Activated T-helper 9 cell treated with anti-CD3 and anti-CD28 coated beads, Interleukin-2, amount 50 U/mL, for 16 hours (primary cell): Measurements from ENCODE around the gene BBX.
"Not testable (repeated sequence)": the region's sequence is repeated elsewhere in the genome, so short reads cannot be mapped to it uniquely, and the experiment has no call there.

Experiments
- DNase-seq: peaks from one replicate; pipeline ENCODE4 v3.0.0-alpha.2; 2020; ENCODE audit warnings: low read depth

Gene BBX

DNA sequence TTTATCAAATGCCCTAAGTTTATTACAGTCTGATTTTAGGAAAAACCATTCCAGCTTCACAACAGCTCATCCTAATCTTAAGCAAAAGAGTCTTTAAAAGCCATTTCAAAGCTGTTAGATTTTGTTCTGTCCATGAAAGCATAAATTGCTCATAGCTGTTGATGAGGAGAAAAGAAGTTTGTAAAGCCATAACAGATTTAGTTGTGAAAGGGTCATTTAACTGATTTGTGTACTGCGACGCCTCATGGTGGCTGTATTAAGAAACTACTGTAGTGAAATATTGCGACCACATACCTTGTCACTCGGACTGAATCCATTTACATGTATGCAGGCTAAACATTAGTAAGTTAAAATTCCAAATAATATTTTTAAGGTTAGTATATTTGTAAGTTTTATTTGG lies 20.9 kb downstream of the BBX start:
- DNase-seq, result no peak

DNA sequence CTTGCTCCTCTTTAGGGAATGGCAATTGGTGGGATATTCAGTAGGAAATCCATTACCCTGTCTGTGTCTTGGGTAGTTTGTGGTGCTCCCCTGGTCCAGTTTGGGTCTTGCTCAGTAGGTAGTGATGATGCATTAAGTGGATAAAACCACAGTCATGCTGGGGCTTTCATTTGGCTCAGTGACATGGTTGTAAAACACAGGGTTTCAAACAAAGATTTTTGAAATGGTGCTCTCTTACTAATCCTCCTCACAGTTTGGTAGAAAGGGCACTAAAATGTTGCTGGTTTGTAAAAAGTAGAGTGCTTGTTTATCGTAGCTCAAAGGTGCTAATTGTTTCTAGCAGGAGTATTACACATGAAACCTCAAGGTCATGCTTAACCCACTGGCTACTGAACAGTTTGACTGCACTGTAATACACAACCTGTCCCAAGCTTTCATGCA lies 22.9 kb downstream of the BBX start:
- no peak for DNase-seq

DNA sequence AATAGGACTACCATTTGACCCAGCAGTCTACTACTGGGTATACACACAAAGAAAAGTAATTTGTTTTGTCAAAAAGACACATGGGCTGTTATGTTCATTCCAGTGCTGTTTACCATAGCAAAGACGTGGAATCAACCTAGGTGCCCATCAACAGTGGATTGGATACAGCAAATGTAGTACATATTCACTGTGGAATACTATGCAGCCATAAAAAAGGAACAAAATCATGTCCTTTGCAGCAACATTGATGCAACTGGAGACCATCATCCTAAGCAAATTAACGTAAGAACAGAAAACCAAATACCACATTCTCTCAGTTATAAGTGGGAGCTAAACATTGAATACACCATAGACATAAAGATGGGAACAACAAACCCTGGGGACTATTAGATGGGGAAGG lies 25.8 kb downstream of the BBX start:
- no peak for DNase-seq

DNA sequence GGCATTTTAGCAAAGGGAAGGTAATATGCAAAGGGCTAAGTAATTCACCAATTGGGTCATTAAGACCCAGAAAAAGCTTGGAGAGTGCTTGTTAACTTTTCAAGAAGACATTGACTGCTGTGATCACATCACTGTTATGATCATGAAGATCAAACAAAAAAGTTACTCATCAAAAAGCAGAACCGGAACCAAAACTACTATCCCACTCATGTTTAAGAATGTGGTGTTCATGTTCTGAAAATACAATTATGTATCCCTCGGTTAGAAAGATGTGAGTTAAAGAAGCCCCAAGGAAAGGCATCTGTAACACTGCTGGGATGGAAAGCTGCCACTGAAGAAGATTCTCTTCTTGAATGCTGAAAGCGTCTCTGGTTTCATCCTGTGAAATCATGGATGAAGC lies 32.6 kb downstream of the BBX start:
- no peak for DNase-seq

DNA sequence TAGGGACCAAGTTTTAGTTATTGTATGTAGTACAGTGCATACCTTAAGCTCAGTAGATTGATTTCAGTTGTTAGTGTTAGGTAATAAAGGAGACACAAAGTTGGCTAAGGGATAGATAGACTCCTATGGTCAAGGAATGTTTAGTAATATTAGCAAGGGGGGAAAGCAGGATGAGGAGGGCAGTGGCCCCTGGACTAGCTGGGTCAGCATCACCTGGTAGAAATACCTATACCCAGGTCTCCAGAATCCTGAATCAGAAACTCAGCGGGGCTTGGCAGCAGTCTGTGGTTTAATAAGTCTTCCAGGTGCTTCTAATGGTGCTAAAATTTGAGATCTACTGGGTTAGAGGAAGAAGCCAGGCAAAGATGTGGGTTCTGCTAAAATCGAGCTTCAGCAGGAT lies 35.0 kb downstream of the BBX start:
- no peak for DNase-seq

DNA sequence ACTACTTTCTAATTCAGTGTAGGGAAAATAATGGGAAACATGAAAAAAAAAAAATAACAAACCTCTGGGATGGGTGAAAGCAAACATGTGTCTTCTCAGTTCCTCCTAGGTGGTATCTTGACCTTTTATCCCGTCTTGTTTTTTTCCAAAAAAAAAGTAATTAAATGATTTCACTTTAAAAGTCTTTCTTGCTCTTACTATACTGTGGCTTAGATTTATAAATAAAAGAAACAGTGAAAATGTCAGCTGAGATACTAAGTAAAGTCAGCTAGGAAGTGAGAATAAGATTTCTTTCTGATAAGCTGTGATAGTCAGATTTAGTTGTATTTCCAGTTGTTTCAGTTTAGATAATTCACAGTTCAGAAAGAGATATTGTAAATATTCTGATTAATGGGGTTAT lies 37.4 kb downstream of the BBX start:
- DNase-seq, result no peak

DNA sequence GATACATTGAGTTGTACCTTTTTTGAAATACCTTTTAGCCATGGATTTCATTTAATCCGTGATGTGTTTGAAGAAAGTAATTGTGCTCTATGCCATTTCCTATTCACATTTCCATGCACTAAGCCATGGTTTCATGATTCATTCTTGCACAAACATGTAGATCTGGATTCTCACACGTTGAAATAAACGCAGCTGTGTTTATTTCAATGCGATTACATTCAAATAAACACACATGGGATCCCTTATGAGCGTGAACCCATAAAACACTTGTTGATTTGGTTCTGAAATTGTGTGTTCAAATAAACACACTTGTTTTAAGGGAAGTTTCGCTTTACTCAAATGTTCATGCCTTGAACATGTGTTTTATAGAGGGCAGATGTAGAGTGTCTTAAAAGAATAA lies 39.2 kb downstream of the BBX start:
- no peak for DNase-seq

DNA sequence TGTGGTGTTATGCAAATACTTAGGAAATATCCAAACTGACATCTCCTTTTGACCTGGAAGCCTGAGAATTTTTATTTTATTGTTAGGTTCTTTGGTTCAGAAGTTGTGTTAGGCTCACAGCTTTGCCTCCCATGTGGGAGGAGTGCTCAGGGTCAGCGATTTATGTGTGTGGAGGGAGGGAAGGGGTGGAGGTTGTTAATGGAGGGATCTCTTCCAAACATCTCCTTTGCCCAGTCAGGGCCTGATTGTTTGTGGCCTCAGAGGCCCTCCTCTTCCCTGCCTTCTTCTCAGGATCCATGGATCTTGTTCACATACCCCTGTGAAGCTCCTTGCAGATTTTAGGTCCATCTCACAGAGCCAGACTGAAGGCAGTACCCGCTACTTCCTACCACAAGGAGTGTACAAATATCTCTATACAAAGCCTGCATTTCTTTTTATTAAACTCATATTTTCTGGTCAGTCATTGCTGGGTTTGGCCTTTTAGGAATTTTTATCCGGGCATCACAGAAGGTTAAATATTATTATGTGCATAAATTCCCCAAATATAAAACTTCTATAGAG lies 40.3 kb downstream of the BBX start:
- DNase-seq, result no peak

DNA sequence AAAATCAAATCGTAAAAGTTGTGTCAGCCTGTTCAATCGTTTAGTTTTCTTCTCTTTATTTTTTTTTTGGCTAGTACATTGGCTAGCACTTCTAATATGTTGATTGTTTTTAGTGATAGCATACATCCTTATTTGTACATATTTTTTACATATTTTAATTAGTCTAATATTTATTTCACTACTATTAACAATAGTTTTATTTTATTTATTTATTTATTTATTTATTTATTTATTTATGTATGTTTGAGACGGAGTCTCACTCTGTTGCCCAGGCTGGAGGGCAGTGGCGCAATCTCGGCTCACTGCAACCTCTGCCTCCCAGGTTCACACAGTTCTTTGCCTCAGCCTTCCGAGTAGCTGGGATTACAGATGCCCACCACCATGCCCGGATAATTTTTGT lies 42.5 kb downstream of the BBX start:
- DNase-seq, result not testable (repeated sequence)

DNA sequence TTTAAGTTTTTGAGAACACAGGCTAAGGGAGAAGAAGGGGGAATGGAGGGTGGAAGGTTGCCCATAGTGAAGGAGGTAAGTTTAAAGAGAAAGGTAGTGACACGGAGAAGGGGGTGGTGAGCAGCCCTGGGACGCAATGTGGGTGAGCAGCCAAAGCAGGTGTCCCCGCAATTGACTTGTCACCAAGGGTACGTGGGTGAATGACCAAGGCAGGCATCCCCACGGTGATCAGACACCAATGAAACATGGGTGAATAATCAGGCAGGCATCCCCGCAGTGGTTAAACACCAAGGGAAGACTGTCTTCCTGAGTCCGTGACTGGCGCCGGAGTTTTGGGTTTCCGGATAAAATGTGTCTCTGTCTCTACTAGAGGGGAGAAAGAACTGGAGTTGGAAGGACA lies 48.3 kb downstream of the BBX start:
- DNase-seq, result not testable (repeated sequence)

DNA sequence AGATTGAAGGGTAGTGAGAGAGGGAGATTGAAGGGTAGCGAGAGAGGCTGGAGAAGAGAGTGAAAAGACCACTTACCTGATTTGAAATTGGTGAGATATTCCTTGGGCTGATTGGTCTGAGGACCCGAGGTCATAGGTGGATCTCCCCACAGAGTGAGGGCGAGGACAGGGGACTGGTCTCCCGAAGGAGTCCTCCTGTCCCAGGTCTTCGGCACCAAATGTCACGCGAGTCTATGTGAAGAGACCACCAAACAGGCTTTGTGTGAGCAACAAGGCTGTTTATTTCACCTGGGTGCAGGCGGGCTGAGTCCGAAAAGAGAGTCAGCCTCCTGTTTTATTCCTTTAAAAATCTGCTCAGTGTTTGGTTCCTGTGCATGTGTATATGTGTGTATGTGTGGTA lies 48.7 kb downstream of the BBX start:
- not testable (repeated sequence) for DNase-seq

DNA sequence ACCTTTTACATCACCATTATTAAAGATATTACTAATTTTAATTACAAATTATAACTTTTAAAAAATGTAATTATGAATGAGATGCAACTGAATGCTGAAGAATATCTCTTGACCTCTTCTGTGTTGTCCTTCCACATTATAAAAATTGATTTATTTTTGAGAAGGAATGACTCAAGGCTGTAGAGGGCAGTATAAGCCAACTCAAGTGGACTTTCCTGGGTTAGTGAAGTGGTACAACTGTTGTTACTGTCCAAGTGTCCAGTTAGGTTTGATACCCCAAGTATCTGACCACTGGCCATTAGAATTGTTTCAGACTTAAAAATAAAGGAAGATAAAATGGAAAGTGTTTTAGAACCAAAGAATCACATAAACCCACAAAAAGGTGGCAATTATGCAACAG lies 51.9 kb downstream of the BBX start:
- DNase-seq, result no peak

DNA sequence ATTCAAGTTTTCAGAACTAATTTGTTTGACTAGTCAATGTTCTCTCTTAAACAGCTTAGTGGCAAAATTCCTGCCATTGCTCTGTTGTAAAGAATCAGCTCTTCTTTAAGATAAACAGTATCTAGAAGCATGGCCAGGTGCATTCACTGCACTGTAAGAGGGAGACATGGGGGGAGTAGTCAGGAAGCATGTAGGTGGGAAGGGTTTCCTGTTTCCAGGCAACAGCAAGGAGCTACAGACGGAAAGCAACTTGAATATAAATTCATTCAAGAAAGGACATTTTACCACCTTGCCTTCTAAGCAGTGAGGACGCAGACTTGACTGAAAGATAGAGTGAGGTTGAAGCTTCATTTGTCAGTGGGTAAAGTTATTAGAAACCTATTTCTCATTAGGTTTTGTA lies 55.3 kb downstream of the BBX start:
- no peak for DNase-seq

DNA sequence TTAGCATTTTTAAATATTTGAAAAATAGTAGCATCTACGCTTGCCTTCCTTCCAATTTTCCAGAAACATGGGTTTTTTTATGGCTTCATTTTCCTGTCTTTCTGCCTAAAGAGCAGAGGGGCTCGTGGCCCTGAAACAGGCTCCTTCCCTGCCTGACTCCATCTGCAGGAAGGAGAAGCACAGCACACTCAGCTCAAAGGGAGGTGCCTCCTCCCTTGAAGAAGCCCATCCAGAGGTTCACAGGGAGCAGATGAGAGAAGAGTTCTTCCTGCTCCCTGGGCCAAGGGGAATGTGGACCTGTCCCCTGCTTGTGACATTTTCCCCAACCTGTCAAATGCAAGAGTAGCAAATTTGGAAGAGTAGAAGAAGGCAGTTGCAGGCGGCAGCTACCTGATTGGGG lies 55.8 kb downstream of the BBX start:
- DNase-seq, result no peak

DNA sequence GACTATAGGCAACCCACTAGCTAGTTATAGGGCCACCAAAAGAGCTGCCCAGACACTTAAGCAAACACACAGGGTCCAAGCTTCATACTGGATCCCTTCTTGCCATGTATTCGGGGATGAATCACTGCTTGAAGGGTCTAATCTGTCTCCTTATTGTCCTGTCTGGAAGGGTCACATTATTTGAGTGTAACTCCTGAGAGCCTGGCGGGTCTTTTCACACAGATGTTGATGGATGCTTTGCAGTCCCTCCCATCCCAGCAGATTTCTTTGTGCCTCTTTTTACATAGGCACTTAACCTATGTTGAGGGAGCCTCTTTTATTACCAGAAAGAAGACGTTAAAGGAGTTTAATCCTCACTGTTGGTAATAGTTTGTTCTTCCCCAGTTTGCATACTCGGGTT lies 56.6 kb downstream of the BBX start:
- DNase-seq, result no peak

DNA sequence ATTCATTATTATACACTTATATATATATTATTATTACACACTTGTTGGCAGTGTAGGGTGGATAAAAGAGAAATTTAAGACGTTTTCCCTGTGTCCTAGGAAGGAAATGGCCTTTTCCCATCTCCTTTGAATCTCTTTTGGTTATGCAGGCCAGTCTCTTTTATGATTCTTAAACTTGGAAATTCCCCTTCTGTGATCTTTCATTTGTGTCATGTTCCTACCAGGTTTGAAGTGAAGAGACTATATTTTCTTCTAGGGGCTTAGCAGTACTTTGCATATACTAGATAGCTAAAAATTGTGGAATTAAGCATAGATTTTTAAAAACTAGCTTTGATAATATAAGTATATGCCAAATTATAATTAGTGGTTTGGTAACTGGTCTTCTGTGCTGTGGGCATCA lies 58.5 kb downstream of the BBX start:
- no peak for DNase-seq

DNA sequence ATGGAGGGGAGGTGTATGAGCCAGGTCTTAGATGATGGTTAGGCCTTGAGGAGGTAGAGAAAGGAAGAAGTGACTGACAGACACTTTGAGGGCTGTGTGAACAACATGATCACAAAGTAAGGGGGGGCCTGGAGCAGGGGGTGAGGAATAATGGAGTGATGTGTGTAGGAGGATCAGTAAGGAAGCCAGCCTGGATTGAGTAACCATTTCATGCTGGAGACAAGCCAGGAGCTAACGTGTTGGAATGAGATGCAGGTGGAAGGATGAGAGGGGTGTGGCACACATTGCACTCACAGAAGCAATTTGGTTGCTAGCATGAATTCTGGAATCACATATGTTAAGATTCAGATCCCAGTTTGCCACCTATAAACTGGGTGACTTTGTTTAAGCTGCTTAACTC lies 65.5 kb downstream of the BBX start:
- no peak for DNase-seq

DNA sequence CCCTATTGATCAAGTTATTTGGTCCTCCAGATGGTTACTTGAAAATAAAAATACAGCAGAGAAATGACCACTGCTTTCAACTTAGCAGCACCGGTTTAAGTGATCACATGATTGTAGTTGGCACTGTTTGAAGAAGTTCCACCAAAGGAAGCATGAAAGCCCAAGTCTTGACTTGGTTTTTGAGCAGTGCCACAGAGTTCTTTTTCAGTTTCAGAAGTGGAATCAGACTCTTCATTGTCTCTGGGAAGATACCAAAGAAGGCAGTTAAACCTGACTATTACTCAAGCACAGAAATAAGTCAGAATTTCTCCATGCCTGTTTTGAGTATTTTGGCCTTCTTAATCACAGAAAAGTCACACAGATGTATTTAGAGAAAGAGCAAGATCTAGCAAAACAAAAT lies 66.7 kb downstream of the BBX start:
- no peak for DNase-seq

DNA sequence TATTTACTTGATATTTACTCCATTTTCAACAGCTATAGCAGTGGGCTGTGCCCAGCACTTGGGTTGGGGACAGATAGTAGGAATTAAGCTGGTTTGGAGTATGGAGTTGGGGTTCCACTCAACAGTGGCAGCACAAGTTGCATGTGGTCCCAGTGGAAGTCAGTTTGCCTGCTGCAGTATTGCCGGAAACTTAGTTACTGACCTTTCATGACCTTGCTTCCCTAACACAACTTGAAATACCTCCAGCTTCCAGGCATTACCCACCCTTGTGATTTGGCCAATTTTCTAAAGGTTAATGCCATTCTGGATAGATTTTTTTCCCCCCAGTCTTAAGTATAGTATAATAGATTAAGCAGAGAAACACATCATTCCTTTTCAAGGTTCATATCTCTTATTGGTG lies 68.0 kb downstream of the BBX start:
- DNase-seq, result no peak

DNA sequence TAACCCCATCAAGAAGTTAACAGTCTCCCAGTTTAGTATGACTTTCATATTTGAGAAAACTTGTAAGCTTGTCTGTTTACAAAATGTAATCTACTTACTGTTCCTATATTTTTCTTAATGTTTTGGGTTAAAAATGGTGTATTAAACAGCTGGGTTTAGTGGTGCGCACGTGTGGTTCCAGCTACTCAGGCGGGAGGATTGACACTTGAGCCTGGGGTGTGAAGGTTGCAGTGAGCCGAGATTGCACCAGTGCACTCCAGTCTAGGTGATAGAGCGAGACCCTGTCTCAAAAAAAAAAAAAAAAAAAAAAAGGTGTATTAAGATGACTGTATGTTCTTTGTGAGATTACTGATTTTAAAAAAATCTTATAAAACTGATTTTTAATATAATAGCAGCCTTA lies 69.3 kb downstream of the BBX start:
- no peak for DNase-seq

DNA sequence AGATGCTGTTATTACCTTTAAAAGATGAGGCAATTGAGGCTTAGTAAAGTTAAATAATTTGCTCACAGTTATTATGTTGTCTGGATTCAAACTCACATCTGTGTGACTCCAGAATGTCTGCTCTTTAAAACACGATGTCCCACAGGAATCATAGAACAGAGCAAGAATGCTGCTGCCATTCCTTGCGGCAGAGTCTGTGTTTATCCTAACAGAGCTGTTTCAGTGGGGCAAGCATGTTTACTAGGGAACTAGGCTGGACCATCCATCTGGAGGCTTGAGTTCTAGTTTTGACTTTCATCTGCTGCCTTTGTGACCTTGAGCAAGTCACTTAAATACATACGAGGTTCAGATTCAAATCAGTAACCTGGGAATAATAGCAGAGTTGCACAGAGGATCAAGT lies 72.1 kb downstream of the BBX start:
- DNase-seq, result no peak

DNA sequence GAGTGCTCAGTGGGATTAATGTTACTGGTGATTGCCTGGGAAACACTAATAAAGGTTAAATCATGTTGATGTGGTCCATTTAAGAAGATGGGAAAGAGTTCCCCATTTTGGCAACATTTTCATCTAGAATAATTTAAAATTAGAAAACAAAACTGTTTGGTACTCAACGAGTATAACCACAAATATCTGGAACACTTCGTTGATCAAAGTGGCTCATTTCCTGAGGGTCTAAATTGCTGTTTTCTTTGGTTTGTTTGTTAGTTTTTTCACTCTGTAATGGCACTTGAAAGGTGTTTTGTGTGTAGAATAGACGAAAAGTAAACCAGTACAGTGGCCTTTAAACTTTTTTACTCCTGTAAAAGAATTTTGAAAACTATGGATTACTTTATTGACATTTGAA lies 73.9 kb downstream of the BBX start:
- DNase-seq, result no peak

DNA sequence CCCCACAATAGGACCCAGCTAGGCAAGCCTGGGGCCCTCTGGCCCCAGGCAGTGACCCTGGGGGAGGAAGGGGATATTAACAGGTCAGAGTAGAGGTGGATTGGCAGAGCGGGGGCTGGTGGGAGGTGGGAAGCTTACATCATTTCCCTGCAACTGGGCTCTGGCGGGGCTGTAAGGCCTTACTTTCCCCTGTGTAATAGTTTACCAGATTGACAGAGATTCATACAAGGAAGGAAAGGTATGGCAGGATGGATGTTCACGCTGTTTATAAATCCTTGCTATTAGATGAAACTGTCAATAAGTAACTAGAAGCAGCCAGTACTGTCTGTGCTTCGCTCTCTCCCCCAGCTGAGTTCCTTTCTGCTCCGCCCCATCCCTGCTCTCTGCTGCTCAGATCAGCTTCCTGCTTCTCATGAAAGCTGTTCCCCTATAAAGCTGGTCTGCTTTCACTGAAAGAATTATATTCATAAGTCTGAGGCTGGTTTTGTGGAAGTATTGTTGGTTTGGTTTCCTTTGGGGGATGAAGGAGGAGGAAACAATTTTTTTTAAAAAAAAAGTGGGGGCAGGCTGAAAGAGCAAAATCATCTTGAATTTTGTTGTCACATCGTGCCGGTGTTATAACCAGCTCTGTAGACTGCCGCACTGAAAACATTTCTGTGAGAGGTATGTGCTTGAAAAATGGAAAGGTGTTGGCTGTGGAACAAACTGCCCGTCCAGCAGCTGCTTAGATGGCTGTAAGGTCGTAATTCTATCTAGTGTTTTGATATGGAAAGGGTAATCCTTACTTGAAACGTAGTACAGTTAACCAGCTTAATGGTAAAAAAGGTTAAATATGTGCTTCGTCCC lies 76.4 kb downstream of the BBX start:
- peak; percentile 10 for DNase-seq

DNA sequence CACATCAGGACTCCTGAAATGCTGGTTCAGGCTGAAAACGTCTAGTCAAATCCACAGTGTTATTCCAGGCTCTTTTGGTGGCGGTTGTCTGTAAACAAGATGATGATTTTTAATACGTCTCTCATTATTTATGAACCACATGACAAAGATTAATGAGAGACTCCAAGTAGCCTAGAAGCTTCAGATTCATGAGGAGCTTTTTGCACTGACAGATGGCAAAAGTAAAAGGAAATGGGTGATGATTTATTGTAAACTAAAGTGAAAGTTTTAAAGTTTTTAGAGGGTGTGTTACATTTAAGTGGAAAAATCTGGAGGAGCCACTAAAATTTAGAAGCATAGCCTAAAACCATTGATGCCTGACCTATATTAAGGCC lies 77.0 kb downstream of the BBX start:
- DNase-seq, result no peak
